ENCODE data around the gene TTLL13. TPM values are rescaled to one million over a fixed set of nuclear protein-coding genes. Genes with fewer than 3 reads are reported as not detected.

Gene TTLL13
- total RNA-seq, 1 donor from 2014 or later: 0.69 TPM

- Mint-ChIP-seq H3K27ac (no peak overlapping the region), H3K4me3 (ENCODE audit: low read depth) (no peak overlapping the region), H3K27me3 (no peaks in the 10 kb centered on the region), H3K9me3 (ENCODE audit: low read depth) (no peaks in the 10 kb centered on the region), H3K36me3 (ENCODE audit: insufficient read depth) (peaks cover 12% of the 10 kb centered on the region), H3K4me1 (ENCODE audit: low read depth) (no peaks in the 10 kb centered on the region)
- DNase-seq (ENCODE audit: low spot score, unreplicated experiment): no peak
- TF ChIP-seq CTCF (IDR thresholded peaks at IDR 0.05; ENCODE audit: unreplicated experiment): no peak
Observed at GRCh38 chr15:90225047-90225446, 24.3 kb upstream of the TTLL13 start.

GRCh38 chr15:90225504-90226234 lies 23.7 kb upstream of the TTLL13 start:
- H3K36me3 Mint-ChIP-seq (ENCODE audit: insufficient read depth): peaks cover 13% of the 10 kb centered on the region
- H3K4me3 Mint-ChIP-seq (ENCODE audit: low read depth): no peak overlapping the region
- no peak for DNase-seq (ENCODE audit: low spot score, unreplicated experiment)
- H3K27me3 Mint-ChIP-seq: no peaks in the 10 kb centered on the region
- no peak for TF ChIP-seq CTCF (IDR thresholded peaks at IDR 0.05; ENCODE audit: unreplicated experiment)
- H3K4me1 Mint-ChIP-seq (ENCODE audit: low read depth): no peaks in the 10 kb centered on the region
- no peaks in the 10 kb centered on the region for H3K9me3 Mint-ChIP-seq (ENCODE audit: low read depth)
- H3K27ac Mint-ChIP-seq: no peak overlapping the region

- no peak for DNase-seq (ENCODE audit: low spot score, unreplicated experiment)
- Mint-ChIP-seq H3K4me1 (ENCODE audit: low read depth) (peaks cover 3% of the 10 kb centered on the region), H3K4me3 (ENCODE audit: low read depth) (no peak overlapping the region), H3K27ac (no peak overlapping the region), H3K9me3 (ENCODE audit: low read depth) (no peaks in the 10 kb centered on the region), H3K36me3 (ENCODE audit: insufficient read depth) (peaks cover 13% of the 10 kb centered on the region), H3K27me3 (no peaks in the 10 kb centered on the region)
- no peak for TF ChIP-seq CTCF (IDR thresholded peaks at IDR 0.05; ENCODE audit: unreplicated experiment)
Observed at GRCh38 chr15:90227336-90227735, 22.0 kb upstream of the TTLL13 start.

GRCh38 chr15:90227816-90228772 lies 21.3 kb upstream of the TTLL13 start:
- Mint-ChIP-seq H3K27ac (no peak overlapping the region), H3K36me3 (ENCODE audit: insufficient read depth) (peaks cover 13% of the 10 kb centered on the region), H3K9me3 (ENCODE audit: low read depth) (no peaks in the 10 kb centered on the region), H3K4me3 (ENCODE audit: low read depth) (no peak overlapping the region), H3K27me3 (no peaks in the 10 kb centered on the region), H3K4me1 (ENCODE audit: low read depth) (peaks cover 6% of the 10 kb centered on the region)
- no peak for TF ChIP-seq CTCF (IDR thresholded peaks at IDR 0.05; ENCODE audit: unreplicated experiment)
- DNase-seq (ENCODE audit: low spot score, unreplicated experiment): no peak

- Mint-ChIP-seq H3K27ac (no peak overlapping the region), H3K4me3 (ENCODE audit: low read depth) (no peak overlapping the region), H3K9me3 (ENCODE audit: low read depth) (no peaks in the 10 kb centered on the region), H3K36me3 (ENCODE audit: insufficient read depth) (peaks cover 12% of the 10 kb centered on the region), H3K27me3 (no peaks in the 10 kb centered on the region), H3K4me1 (ENCODE audit: low read depth) (peaks cover 6% of the 10 kb centered on the region)
- TF ChIP-seq CTCF (IDR thresholded peaks at IDR 0.05; ENCODE audit: unreplicated experiment): no peak
- no peak for DNase-seq (ENCODE audit: low spot score, unreplicated experiment)
Observed at GRCh38 chr15:90228960-90229359, 20.4 kb upstream of the TTLL13 start.

Measured in progenitor cell of endocrine pancreas (in vitro differentiated cells).